Left lobe of liver (tissue), 2 donors: ENCODE results near the gene KLHL30. TPM values are rescaled to one million over a fixed set of nuclear protein-coding genes. Genes with fewer than 3 reads are reported as not detected.
"Not testable (repeated sequence)": the region's sequence is repeated elsewhere in the genome, so short reads cannot be mapped to it uniquely, and the experiment has no call there.

Experiments
- ATAC-seq: fragments of 200-7000 bp; cut with Tn5 transposase; one replicate; pipeline ENCODE4 v1.9.1; 2020; ENCODE audit warnings: mild to moderate bottlenecking, moderate library complexity
- DNase-seq: peaks from one replicate; pipeline ENCODE4 v3.0.0-alpha.2; 2020; ENCODE audit warnings: low spot score
- total RNA-seq: library from RNA; stranded (reverse); gene quantifications from one replicate; pipeline ENCODE4 v1.2.1, GENCODE V29; 2021
- donor health status: DM: no; HTN: no; CAD: no; lungs with moderate emphysema.
- donor health status: DM: no; HTN: yes; CAD: no.

Gene KLHL30
- total RNA-seq, 1 donor from 2014 or later, result 0.10 TPM

- ATAC-seq, result no peak
- DNase-seq, result peak; percentile 43
Observed at GRCh38 chr2:238101891-238102841, 36.3 kb upstream of the KLHL30 start.

DNA sequence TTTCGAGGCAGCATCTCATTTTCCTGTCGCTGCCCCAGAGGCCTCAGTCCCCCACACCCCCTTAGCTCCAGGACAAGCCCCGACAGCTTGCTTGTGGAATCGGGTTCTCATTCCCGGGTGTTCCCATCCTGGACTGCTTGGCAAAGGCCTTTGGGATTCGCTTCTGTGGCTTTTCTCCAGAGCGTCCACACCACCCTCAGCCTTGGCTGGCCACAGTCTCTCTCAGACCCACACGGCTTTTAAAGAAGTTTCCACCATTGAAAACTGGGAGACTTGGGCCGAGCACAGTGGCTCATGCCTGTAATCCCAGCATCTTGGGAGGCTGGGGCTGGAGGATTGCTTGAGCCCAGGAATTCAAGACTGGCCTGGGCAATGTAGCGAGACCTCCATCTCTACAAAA, 35.6 kb upstream of the KLHL30 start:
- DNase-seq (peak; percentile 33), ATAC-seq (no peak)

DNA sequence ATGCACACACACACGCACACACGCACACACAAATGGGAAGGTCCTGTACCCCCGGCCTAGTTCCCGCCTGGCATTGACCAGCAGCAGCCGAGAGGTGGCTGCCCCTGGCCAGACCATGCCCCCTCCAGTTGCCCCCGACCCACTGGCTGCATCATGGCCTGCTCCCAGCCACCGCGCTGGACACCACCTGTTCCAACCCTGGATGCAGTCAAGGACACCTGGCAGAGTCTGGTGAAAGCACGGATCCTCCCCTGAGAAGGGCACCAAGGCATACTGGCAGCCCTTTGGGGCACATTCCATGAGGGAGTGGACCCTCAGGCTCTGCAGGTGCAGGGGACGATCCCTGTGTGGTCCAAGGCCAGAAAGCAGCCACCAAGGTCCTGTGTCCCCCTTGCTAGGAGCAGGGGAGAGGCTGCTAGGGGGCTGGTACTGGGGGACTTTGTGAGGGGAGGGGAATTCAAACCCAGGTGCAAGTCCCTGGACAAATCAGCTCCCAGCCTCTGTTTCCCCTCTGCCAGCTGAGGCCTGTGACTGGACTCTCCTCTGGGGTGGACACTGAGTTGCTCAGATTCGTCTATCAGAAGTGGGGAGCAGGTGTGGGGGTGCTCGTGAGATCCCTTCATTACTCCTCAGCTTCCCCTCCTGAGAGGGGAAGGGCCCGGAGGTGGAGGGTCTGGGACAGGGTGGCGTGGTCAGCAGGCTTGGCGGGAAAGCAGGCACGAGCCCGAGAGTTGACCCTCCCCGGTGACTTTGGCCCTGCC, 34.8 kb upstream of the KLHL30 start:
- DNase-seq, result peak; percentile 39
- ATAC-seq, result no peak

- DNase-seq (peak; percentile 34), ATAC-seq (no peak)
Observed at GRCh38 chr2:238104226-238104690, 34.2 kb upstream of the KLHL30 start.

GRCh38 chr2:238104691-238105371, 33.6 kb upstream of the KLHL30 start:
- no peak for ATAC-seq

GRCh38 chr2:238105506-238106338, 32.7 kb upstream of the KLHL30 start:
- DNase-seq, result peak; percentile 44

More at GRCh38 chr2:238104691-238105371, 33.6 kb upstream of the KLHL30 start:
- peak; percentile 43 for DNase-seq

DNA sequence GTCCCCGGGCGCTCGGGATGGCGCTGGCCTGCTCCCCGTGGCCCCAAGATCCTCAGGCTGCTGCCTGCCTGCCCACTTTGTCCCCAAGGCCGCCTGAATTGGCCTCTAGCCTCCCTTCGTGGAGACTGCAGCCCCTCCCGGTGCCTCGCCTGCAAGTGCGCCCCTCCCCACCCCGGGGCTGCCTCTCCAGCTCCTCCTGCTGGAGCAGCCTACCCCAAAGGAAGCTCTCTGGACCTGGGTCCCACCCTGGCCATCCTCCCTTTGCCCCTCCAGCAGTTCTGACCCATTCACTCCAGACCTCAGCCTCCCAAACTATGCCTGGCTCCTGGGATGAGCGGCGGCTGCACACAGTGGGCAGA, 32.1 kb upstream of the KLHL30 start:
- peak; percentile 40 for DNase-seq

More at GRCh38 chr2:238105506-238106338, 32.7 kb upstream of the KLHL30 start:
- ATAC-seq, result no peak

GRCh38 chr2:238106698-238107524, 31.6 kb upstream of the KLHL30 start:
- DNase-seq (peak; percentile 65), ATAC-seq (peak; percentile 61)

More for the DNA sequence above, 32.1 kb upstream of the KLHL30 start:
- ATAC-seq, result no peak

DNA sequence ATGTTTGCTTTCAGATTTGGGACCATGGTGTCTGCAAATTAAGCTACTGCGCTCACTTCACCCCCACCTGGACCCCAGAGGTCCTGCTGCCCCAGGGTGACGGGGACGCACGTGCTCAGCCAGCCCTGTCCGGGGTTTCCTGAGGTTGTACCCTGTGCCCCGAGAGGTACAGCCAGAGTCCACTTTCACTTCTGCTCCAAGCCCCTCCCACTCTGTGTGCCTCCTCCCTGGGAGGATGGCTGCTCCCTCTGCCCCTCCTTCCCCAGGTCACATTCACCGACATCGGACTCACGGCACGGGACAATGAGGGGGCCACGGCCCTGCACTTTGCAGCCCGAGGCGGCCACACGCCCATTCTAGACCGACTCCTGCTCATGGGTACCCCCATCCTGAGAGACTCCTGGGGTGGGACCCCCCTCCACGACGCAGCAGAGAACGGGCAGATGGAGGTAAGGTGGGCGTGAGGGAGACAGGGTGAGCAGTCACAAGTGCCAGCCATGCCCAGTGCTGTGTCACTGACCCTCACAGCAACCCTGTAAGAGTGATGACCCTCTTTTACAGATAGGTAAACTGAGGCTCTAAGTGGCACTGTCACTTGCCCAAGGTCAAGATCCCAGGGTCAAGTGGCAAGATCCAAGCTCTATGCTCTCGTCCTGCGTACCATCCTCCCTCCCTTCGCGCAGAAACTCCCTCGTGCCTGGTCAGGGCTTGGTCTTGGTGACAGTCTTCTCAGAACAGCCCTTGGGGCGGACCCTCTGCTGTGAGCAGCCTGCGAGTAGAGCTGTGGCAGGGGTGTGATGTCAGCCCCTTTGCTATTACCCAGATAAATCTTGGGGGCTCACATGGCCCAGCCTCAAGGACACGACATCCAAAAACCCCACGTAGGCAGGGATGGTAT, 30.7 kb upstream of the KLHL30 start:
- DNase-seq, result peak; percentile 87
- ATAC-seq, result peak; percentile 94

- ATAC-seq, result peak; percentile 21
- DNase-seq, result peak; percentile 44
Observed at GRCh38 chr2:238108423-238109183, 29.9 kb upstream of the KLHL30 start.

GRCh38 chr2:238113611-238114010, 24.9 kb upstream of the KLHL30 start:
- DNase-seq (no peak), ATAC-seq (no peak)

GRCh38 chr2:238114331-238114841, 24.1 kb upstream of the KLHL30 start:
- DNase-seq (no peak), ATAC-seq (no peak)

- ATAC-seq, result peak; percentile 43
- no peak for DNase-seq
Observed at GRCh38 chr2:238114851-238115660, 23.4 kb upstream of the KLHL30 start.

- not testable (repeated sequence) for DNase-seq, ATAC-seq
Observed at GRCh38 chr2:238115709-238116108, 22.8 kb upstream of the KLHL30 start.

GRCh38 chr2:238116298-238117198, 21.9 kb upstream of the KLHL30 start:
- no peak for DNase-seq
- no peak for ATAC-seq
